A549 (cell line): ENCODE results near the gene HOXB4.

Source experiments
- CTCF ChIP-seq: fragments of >200 bp; sonication (Bioruptor Twin); formaldehyde crosslinking; IDR thresholded peaks from 3 replicates; pipeline ENCODE4 v1.5.1; 2016
- JUN ChIP-seq, 2 experiments: fragments of >200 bp; sonication (Bioruptor Twin); formaldehyde crosslinking; IDR thresholded peaks; 2 replicates in 1 of 2; 3 replicates in 1 of 2; pipeline ENCODE4 v1.6.1; 2016 to 2017
- MAFK ChIP-seq: fragments of 450-650 bp; IDR thresholded peaks from 2 replicates; pipeline ENCODE4 v1.6.1; 2014; ENCODE audit not compliant: partially characterized antibody
- MAX ChIP-seq: IDR thresholded peaks from 2 replicates; pipeline ENCODE4 v1.6.1; 2012
- PHF8 ChIP-seq: fragments of 200-600 bp; sonication (generic); IDR thresholded peaks from 2 replicates; pipeline ENCODE4 v1.6.1; 2016; ENCODE audit warnings: low read depth, mild to moderate bottlenecking, antibody characterized with exemption, moderate library complexity, borderline replicate concordance
- POLR2A ChIP-seq: IDR thresholded peaks from 2 replicates; pipeline ENCODE4 v1.6.1; 2012; ENCODE audit warnings: mild to moderate bottlenecking, low read length
- RFX5 ChIP-seq: fragments of 450-650 bp; IDR thresholded peaks from 2 replicates; pipeline ENCODE4 v1.7.1; 2014; ENCODE audit warnings: antibody characterized with exemption, mild to moderate bottlenecking, moderate library complexity
- RNF2 ChIP-seq: fragments of 200-600 bp; sonication (generic); IDR thresholded peaks from 2 replicates; pipeline ENCODE4 v1.6.1; 2016; ENCODE audit warnings: low read depth, mild to moderate bottlenecking, antibody characterized with exemption, moderate library complexity, borderline replicate concordance
- TF ChIP-seq, protein P1 (sequence below): fragments of 450-650 bp; IDR thresholded peaks from 2 replicates; pipeline ENCODE4 v1.6.1; 2014; ENCODE audit warnings: antibody characterized with exemption
- TF ChIP-seq, protein P2 (sequence below): fragments of 250-450 bp; sonication (Bioruptor Pico); IDR thresholded peaks from 2 replicates; pipeline ENCODE4 v1.5.0; 2021; ENCODE audit warnings: mild to moderate bottlenecking, moderate library complexity, borderline replicate concordance

- TF ChIP-seq, protein P1, sequence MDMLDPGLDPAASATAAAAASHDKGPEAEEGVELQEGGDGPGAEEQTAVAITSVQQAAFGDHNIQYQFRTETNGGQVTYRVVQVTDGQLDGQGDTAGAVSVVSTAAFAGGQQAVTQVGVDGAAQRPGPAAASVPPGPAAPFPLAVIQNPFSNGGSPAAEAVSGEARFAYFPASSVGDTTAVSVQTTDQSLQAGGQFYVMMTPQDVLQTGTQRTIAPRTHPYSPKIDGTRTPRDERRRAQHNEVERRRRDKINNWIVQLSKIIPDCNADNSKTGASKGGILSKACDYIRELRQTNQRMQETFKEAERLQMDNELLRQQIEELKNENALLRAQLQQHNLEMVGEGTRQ = no peak
- TF ChIP-seq CTCF = no peak
- TF ChIP-seq RFX5 = no peak
- TF ChIP-seq POLR2A = no peak
- no peak for TF ChIP-seq JUN (IDR thresholded peaks at IDR 0.05)
- no peak for TF ChIP-seq RNF2
- no peak for TF ChIP-seq MAX
- no peak for TF ChIP-seq PHF8
- TF ChIP-seq MAFK = no peak
- TF ChIP-seq, protein P2, sequence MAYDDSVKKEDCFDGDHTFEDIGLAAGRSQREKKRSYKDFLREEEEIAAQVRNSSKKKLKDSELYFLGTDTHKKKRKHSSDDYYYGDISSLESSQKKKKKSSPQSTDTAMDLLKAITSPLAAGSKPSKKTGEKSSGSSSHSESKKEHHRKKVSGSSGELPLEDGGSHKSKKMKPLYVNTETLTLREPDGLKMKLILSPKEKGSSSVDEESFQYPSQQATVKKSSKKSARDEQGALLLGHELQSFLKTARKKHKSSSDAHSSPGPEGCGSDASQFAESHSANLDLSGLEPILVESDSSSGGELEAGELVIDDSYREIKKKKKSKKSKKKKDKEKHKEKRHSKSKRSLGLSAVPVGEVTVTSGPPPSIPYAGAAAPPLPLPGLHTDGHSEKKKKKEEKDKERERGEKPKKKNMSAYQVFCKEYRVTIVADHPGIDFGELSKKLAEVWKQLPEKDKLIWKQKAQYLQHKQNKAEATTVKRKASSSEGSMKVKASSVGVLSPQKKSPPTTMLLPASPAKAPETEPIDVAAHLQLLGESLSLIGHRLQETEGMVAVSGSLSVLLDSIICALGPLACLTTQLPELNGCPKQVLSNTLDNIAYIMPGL = no peak
These were observed 36.5 kb downstream of the HOXB4 start for GRCh38 chr17:48541577-48542113.
